Hepatocyte (in vitro differentiated cells): Measurements from ENCODE around the gene ACSS2. TPM values are rescaled to one million over a fixed set of nuclear protein-coding genes. Genes with fewer than 3 reads are reported as not detected.

Experiments
- DNase-seq: peaks from one replicate; pipeline ENCODE4 v3.0.0-alpha.2; 2016; ENCODE audit warnings: low spot score
- H2AFZ ChIP-seq: fragments of 200-600 bp; sonication (generic); 2 replicates; pipeline ENCODE4 v1.6.0; 2016; ENCODE audit warnings: antibody characterized with exemption, mild to moderate bottlenecking
- H3K27ac ChIP-seq: fragments of 200-600 bp; sonication (generic); 2 replicates; pipeline ENCODE4 v1.5.1; 2016; ENCODE audit warnings: mild to moderate bottlenecking
- H3K27me3 ChIP-seq: fragments of 200-600 bp; sonication (generic); 2 replicates; pipeline ENCODE4 v1.6.1; 2016
- H3K36me3 ChIP-seq: fragments of 200-600 bp; sonication (generic); replicated peaks from 2 replicates; pipeline ENCODE4 v1.5.1; 2016; ENCODE audit warnings: low read depth; ENCODE audit not compliant: insufficient read depth
- H3K4me1 ChIP-seq: fragments of 200-600 bp; sonication (generic); 2 replicates; pipeline ENCODE4 v1.5.1; 2016; ENCODE audit warnings: mild to moderate bottlenecking, moderate library complexity; ENCODE audit not compliant: insufficient read depth
- H3K4me2 ChIP-seq: fragments of 200-600 bp; sonication (generic); 2 replicates; pipeline ENCODE4 v1.6.0; 2016
- H3K4me3 ChIP-seq: fragments of 200-600 bp; sonication (generic); 2 replicates; pipeline ENCODE4 v1.5.1; 2016; ENCODE audit warnings: mild to moderate bottlenecking
- H3K79me2 ChIP-seq: fragments of 200-600 bp; sonication (generic); 2 replicates; pipeline ENCODE4 v1.6.0; 2017; ENCODE audit warnings: mild to moderate bottlenecking
- H3K9me2 ChIP-seq: fragments of 200-600 bp; sonication (generic); replicated peaks from 2 replicates; pipeline ENCODE4 v1.6.0; 2017; ENCODE audit warnings: mild to moderate bottlenecking; ENCODE audit not compliant: insufficient read depth
- H3K9me3 ChIP-seq: fragments of 200-600 bp; sonication (generic); 2 replicates; pipeline ENCODE4 v1.5.1; 2016; ENCODE audit warnings: low read depth, mild to moderate bottlenecking
- H4K20me1 ChIP-seq: fragments of 200-600 bp; sonication (generic); 2 replicates; pipeline ENCODE4 v1.6.0; 2016; ENCODE audit warnings: mild to moderate bottlenecking; ENCODE audit not compliant: insufficient read depth, poor library complexity, severe bottlenecking
- EZH2 ChIP-seq: fragments of 200-600 bp; sonication (generic); IDR thresholded peaks from 2 replicates; pipeline ENCODE4 v1.6.1; 2016; ENCODE audit warnings: antibody characterized with exemption, mild to moderate bottlenecking, borderline replicate concordance
- EZH2phosphoT487 ChIP-seq: fragments of 200-600 bp; sonication (generic); IDR thresholded peaks from one replicate; pipeline ENCODE4 v1.6.1; 2018; ENCODE audit warnings: antibody characterized with exemption, mild to moderate bottlenecking, low read depth, moderate library complexity; ENCODE audit not compliant: unreplicated experiment, severe bottlenecking
- WGBS: methylation state at CpG from one replicate; pipeline ENCODE4 v1.1.6; 2016; ENCODE audit warnings: low lambda C conversion rate; ENCODE audit errors: missing lambda C conversion rate; 5-methylcytosine and 5-hydroxymethylcytosine counted together
- polyA plus RNA-seq: library from polyadenylated mRNA; unstranded; fragments of >200 nt; fragmentation: Nextera tagmentation; extraction: Ambion mirVana; gene quantifications from 2 replicates; pipeline ENCODE4 v1.2.1, GENCODE V29; 2016
- total RNA-seq: library from RNA; depleted of rRNA; stranded (reverse); fragments of >200 nt; gene quantifications from 2 replicates; pipeline ENCODE4 v1.2.3, GENCODE V29; 2014
- TF ChIP-seq, protein P1 (sequence below): fragments of 200-600 bp; sonication (generic); IDR thresholded peaks from 2 replicates; pipeline ENCODE4 v1.5.1; 2016; ENCODE audit warnings: antibody characterized with exemption, mild to moderate bottlenecking; ENCODE audit not compliant: poor library complexity

The ACSS2 gene
- total and polyA plus RNA-seq, 2 experiments from 2014 or later = 52.0 to 59.5 TPM

DNA sequence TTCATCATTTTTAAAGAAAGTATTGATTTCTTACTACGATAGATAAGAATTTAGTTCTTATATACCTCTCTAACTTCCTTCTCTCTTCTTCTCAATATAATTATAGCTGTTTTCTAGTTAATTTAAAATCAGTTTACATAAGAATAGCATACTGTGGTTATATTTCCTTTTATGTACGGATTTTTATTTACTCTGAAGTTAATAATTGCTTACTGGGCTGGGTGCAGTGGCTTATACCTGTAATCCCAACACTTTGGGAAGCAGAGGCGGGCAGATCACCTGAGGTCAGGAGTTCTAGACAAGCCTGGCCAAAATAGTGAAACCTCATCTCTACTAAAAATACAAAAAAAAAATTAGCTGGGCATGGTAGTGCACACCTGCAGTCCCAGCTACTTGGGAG, 9.7 kb downstream of the ACSS2 start:
- TF ChIP-seq EZH2phosphoT487 (no peak), EZH2 (no peak)
- TF ChIP-seq, protein P1, sequence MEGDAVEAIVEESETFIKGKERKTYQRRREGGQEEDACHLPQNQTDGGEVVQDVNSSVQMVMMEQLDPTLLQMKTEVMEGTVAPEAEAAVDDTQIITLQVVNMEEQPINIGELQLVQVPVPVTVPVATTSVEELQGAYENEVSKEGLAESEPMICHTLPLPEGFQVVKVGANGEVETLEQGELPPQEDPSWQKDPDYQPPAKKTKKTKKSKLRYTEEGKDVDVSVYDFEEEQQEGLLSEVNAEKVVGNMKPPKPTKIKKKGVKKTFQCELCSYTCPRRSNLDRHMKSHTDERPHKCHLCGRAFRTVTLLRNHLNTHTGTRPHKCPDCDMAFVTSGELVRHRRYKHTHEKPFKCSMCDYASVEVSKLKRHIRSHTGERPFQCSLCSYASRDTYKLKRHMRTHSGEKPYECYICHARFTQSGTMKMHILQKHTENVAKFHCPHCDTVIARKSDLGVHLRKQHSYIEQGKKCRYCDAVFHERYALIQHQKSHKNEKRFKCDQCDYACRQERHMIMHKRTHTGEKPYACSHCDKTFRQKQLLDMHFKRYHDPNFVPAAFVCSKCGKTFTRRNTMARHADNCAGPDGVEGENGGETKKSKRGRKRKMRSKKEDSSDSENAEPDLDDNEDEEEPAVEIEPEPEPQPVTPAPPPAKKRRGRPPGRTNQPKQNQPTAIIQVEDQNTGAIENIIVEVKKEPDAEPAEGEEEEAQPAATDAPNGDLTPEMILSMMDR = no peak
- Histone ChIP-seq H3K27ac (no peak overlapping the region), H4K20me1 (no peaks in the 10 kb centered on the region), H3K4me3 (no peak overlapping the region), H2AFZ (no peak overlapping the region), H3K4me1 (no peaks in the 10 kb centered on the region), H3K79me2 (peaks cover 3% of the 10 kb centered on the region), H3K9me2 (no peaks in the 10 kb centered on the region), H3K9me3 (no peaks in the 10 kb centered on the region), H3K36me3 (no peaks in the 10 kb centered on the region), H3K27me3 (no peaks in the 10 kb centered on the region), H3K4me2 (no peak overlapping the region)
- no peak for DNase-seq
- WGBS = 86% methylated on average over 3 of the region's 3 CpGs

DNA sequence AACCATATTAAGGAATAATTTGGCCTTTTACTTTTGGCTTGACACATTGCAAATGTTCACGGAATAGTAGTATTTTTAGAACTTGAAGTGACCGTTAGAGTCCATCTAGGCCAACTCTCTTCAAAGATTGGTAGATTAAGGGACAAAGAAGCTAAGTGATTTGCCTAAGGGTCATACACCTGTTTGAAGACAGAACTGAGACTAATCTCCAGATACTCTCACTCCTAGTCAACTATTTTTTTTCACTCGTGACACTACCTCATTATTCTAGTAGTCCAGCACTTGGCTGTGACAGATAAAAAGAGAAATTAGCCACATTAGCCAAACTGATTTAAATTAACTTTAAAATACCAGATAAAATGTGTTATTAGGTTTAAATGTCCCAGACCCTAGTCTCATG, 10.6 kb downstream of the ACSS2 start:
- Histone ChIP-seq H3K36me3 (no peaks in the 10 kb centered on the region), H3K9me3 (no peaks in the 10 kb centered on the region), H3K27me3 (no peaks in the 10 kb centered on the region), H3K4me1 (no peaks in the 10 kb centered on the region), H3K79me2 (peaks cover 4% of the 10 kb centered on the region), H3K4me2 (no peak overlapping the region), H2AFZ (no peak overlapping the region), H4K20me1 (no peaks in the 10 kb centered on the region), H3K27ac (no peak overlapping the region), H3K9me2 (no peaks in the 10 kb centered on the region), H3K4me3 (no peak overlapping the region)
- 54% methylated on average over 3 of the region's 3 CpGs for WGBS
- TF ChIP-seq EZH2phosphoT487 (no peak), EZH2 (no peak)
- TF ChIP-seq, protein P1 = no peak
- no peak for DNase-seq

DNA sequence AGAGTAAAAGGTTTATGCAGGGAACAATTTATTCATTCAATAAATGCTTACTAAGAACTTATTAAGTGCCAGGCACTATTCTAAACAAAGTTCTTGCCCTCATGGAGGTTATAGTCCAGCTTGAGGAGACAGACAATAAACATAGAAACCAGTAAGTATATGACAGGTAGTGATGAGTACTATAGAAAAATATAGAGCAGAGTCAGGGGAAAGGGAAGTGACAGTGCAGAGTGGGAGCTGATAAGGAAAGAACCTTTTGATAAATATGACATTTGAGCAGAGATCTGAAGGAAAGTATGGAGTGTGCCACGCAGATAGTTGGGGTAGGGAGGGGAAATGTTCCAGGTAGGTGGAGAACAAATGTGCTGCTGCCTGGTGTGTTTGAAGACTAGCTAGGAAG, 12.1 kb downstream of the ACSS2 start:
- Histone ChIP-seq H3K4me2 (no peak overlapping the region), H2AFZ (no peak overlapping the region), H4K20me1 (no peaks in the 10 kb centered on the region), H3K79me2 (peaks cover 10% of the 10 kb centered on the region), H3K9me2 (no peaks in the 10 kb centered on the region), H3K27me3 (no peaks in the 10 kb centered on the region), H3K4me3 (no peak overlapping the region), H3K27ac (no peak overlapping the region), H3K4me1 (no peaks in the 10 kb centered on the region), H3K9me3 (no peaks in the 10 kb centered on the region), H3K36me3 (no peaks in the 10 kb centered on the region)
- DNase-seq = no peak
- 85% methylated on average over 1 of the region's 1 CpG for WGBS
- TF ChIP-seq, protein P1 = no peak
- TF ChIP-seq EZH2phosphoT487 = no peak
- TF ChIP-seq EZH2 = no peak
